Measurements from ENCODE around the gene PTX4.
"Not testable (repeated sequence)": the region's sequence is repeated elsewhere in the genome, so short reads cannot be mapped to it uniquely, and the experiment has no call there.

The PTX4 gene

DNA sequence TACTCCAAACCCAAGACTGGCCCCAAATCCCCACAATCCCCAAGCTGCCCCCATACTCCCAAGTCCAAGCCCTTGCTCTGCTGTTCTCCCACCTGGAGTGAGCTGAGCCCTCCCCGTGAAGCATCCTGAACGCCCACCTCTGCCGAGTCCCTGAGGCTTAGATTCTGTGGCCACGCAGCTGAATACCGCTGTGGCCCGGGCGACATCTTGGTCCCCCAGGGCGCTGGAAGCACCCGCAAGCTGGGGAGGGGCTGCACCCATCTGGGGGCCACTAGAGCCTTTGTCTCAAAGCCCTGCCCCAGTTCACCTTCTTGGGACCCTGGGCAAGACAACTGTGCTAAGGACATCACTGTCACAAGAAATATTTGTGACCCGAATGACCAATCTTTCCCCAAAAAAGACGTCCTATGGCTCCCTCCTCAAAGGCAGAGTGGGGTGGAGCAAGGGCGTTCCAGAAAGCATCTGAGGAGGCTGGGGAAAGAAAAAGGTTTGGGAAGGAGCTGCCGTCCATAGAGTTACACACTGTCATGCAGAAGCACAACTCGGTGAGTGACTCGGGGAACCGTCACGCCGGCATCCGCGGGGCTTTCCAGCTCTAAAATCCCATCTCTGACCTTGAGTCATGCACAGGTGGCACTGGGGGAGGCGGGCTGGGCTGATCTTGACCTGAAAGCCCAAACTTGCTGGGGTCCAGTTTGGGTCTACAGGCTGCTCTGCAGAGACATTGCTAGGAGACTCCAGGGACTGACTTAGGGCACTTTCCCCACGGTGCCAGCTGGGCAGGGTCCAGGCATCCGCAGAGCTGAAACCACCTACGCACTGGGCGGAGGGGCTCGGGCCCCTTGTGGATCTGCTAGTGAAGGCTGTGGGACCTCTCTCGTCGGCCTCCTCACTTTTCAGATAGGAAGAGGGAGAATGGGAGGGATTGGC, 6.6 kb downstream of the PTX4 start:
- no peak for DNase-seq (ENCODE audit: low read depth in 2 of 2)

DNA sequence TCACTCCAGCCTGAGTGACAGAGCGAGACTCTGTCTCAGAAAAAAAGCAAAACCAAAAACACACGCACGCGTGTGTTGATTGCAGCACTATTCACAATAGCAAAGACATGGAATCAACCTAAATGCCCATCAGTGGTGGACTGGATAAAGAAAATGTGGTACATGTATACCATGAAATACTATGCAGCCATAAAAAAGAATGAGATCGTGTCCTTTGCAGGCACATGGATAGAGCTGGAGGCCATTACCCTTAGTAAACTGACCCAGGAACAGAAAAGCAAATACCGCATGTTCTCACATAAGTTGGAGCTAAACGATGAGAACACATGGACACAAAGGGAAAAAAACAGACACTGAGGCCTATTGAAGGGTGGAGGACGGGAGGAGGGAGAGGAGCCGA, 9.8 kb downstream of the PTX4 start:
- not testable (repeated sequence) for DNase-seq (ENCODE audit: low read depth in 2 of 2)

DNA sequence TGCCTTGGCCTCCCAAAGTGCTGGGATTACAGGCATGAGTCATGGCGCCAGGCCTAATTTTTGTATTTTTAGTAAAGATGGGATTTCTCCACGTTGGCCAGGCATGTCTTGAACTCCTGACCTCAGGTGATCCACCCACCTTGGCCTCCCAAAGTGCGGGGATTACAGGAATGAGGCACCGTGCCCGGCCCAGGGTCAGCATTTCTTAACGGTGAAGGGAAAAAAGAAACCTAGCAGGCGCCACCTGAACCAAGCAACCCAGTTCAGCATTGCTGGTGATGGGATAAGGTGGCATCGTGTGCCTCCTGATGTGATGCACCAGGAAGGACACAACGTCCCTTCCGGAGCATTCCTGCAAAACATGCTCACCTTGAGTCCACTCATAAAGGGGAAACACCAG, 11.7 kb downstream of the PTX4 start:
- no peak for DNase-seq (ENCODE audit: low read depth in 2 of 2)

DNA sequence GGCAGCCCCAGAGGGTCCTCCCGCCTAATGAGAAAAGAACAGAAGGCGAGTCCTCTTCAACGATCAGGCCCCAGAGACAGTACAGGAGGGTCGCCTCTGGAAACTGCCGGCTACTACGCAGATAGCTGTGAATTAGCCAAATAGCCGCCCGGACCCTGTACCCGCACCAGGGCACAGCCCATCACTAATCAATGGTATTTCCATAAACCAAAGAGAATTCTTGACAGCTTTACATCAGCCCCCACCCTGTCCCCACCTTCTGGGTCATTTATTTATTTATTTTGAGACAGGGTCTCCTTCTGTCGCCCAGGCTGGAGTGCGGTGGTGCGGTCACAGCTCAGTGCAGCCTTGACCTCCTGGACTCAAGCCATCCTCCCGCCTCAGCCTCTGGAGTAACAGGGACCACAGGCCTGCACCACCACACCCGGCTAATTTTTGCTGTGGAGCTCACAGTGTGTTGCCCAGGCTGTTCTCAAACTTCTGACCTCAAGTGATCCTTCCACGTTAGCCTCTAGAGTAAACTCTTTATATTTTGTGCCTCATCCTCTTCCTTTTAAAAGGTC, 13.1 kb downstream of the PTX4 start:
- DNase-seq (ENCODE audit: low read depth in 2 of 2) = no peak

DNA sequence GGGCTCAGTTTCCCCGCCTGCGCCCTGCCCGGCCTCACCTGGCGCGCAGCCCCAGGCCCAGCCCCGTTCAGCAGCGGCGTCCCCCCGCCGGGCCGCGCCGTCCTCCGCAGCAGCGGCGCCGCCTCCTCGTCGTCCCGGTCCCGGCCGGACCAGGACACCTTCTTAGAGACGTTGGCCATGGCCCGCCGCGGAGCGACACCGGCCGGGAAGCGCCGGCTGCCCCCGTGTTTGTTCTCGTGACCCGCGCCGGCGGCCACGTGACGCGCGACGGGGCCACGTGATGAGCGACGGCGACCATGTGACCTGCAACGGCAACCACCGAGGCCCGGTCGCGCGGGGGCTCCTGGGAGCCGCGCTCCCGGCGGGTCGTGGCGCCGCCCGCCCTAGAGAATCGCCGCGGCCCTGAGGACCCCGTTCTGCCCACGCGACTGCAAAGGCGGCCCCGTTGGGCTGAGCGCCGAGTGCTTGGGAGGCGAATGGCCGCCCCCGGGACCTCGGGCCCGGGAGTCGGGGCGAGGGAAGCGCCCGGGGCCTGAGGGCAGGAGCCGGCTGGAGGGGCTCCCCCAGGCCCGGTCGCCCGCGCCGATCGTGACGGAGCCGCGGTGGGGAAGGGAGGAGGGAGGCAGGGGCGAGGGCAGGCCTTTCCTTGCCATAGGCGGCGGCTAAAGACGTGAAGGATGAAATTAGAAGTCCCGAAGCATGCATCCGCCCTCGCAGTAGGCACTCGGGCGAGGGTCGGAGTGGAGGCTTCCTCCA, 13.8 kb downstream of the PTX4 start, which contains the start of gene CLCN7:
Gene CLCN7 (minus strand): TSS at position 233 of the 756 bp plus-strand sequence. CDS start 54 bp downstream, at position 179.
- peak; percentile 72 to 79 for DNase-seq (ENCODE audit: low read depth in 2 of 2)

DNA sequence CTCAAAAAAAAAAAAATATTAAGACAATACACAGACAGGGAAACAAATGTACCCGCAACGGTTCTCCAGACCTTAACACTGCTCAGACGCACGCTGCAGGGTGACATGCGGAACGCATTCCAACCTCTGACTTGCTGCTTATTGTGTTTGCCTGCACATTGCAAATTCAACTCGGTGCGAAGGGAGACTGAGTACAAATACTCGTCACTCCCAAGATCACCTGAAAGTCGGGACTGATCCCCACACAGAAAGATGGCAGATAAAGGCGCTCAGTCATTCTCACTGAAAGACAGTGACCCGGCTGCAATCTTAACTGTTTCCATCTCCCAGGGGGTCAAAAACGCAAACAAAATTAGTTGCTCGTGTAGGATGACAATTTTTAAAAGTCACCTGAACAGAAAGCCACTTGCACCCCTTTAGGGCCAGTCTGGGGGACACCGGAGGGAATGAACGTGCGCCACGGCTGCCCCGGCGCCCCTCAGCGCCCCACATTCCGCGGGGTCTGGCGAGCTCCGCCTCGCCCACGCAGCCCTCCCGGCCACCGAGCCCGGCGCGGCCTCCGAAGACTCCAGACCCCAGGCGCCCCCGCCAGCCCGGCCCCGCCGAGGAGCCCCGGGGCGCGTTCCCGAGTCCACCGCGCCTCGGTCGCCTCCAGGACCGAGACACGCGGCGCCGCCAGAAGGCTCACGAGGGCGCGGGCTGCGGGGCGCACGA, 14.5 kb downstream of the PTX4 start:
- no peak for DNase-seq (ENCODE audit: low read depth in 2 of 2)

DNA sequence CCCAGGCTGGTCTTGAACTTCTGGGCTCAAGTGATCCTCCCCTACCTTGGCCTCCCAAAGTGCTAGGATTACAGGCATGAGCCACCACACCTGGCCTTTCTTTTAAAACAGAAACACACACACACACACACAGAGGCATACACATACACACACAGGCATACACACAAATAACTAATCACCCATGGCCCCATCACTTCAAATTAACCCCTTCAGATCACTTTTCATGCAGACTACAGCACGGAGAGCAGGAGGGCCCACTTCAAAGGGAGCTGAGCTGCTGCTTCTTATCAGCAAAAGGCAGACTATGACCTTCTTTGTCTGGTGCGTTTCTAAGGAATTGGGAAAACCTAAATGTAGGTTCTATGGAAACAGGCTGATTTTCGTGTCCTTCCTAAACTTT, 15.8 kb downstream of the PTX4 start:
- no peak for DNase-seq (ENCODE audit: low read depth in 2 of 2)

DNA sequence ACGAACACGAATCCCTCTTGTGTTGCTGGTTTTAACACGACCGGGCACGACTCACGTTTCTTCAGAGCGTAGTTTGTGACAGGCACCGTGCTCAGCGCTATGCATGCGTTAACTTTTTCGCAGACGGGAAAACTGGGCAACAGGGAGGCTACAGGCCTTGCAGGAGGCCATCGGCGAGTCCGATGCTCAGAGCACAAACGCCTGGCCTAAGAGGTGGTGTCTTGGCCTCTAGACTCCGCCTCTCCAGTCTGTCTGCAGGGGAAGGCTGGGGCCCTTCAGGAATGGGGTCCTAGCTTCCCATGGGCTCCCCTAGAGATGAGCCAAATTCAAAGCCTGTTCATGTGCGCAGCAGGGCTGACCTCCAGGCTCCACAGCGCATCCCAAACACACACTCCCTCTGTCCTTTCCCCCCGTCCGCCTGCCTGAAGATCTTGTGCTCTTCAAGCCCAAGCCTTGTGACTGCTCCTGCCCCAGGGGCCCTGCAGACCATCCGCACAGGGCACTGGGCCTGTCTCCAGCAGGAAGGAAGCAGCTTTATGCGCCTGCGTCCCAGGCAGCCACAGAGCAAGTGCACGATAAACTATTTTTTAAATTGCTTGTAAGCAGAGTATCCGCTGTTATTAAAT, 17.1 kb downstream of the PTX4 start:
- no peak for DNase-seq (ENCODE audit: low read depth in 2 of 2)

DNA sequence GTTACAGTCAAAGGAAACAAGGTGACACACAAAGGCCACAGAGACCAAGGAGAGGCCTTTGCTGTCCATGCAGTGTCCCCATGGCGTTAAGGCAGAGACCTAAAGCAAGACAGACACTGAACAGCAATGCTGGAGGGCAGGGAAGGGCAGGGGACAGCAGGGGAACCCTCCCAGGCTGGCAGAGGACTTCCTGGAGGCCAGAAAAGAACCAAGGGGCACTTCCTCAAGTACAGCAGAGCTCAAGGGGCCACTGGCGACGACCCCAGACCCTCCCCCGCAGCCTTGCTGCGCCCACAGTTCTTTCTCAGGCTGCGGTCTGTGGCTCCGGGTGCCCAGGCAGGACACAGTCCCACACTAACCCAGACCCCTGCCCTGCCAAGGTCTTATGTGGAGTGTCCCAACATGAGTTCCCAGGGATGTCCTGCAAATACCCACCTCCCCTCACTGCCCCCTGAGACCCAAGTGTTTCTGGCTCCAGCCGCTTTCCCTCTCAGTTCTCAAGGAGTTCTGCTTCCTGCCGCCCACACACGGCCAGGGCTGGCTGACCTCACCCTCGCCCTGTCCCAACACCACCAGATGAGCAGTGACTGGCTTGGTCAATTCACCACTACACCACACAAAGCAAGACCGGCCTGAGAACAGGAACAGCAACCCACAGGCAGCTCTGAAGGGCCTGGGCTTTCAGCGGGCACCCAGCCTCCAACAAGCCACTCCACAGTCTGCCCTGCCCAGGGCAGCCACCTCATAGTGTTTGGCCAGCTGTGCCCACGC, 18.1 kb downstream of the PTX4 start:
- no peak for DNase-seq (ENCODE audit: low read depth in 2 of 2)

DNA sequence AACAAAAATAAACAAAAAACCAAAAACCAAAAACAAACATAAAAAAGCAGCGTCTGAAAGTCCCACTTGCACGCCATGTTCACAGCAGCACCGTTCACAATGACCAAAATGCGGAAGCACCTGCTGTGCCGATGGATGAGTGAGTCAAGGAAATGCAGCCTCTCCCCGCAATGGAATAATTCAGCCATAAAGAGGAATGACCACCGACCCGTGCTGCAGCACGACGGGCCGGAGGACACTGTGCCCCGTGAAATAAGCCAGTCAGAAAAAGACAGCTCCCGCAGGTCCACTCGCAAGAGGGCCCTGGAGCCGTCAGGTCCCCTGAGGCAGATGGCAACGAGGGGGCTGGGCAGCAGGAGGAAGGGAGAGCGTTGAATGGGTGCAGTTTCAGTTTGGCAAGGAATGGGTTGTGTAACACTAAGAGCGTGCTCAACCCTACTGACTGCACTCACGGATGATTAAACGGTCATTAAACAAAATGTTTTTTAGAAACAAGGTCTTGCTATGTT, 19.0 kb downstream of the PTX4 start:
- DNase-seq (ENCODE audit: low read depth in 2 of 2) = no peak

DNA sequence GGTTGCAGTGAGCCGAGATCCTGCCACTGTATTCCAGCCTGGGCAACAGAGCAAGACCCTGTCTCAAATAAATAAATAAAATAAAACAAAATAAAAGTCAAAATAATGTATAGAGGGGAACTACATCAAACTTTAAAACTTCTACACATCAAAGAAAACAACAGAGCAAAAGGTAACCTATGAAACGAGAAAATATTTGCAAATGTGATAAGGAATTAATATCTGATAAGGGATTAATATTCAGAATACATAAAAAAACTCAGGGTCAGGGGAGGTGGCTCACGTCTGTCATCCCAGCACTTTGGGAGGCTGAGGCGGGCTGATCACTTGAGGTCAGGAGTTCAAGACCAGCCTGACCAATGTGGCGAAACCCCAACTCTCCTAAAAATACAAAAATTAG, 19.6 kb downstream of the PTX4 start:
- DNase-seq (ENCODE audit: low read depth in 2 of 2) = not testable (repeated sequence)

DNA sequence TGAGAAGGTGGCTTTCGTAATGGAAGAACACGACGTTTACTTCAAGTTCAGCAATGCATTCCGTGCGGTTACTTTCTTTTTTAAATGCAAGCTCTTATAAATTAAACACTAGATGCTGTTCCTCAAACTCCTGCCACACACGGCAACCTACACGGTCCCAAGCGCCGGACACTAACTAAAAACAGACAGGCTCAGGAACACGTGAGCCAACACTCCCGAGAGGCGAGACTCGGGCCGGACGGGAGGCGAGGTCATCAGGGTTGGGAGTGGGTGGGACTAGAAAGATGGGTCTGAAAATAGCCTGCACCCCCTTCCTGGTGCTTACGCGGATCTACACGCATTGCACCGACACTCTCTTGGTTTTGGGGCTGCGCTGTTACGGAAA, 20.3 kb downstream of the PTX4 start:
- DNase-seq (ENCODE audit: low read depth in 2 of 2) = no peak

DNA sequence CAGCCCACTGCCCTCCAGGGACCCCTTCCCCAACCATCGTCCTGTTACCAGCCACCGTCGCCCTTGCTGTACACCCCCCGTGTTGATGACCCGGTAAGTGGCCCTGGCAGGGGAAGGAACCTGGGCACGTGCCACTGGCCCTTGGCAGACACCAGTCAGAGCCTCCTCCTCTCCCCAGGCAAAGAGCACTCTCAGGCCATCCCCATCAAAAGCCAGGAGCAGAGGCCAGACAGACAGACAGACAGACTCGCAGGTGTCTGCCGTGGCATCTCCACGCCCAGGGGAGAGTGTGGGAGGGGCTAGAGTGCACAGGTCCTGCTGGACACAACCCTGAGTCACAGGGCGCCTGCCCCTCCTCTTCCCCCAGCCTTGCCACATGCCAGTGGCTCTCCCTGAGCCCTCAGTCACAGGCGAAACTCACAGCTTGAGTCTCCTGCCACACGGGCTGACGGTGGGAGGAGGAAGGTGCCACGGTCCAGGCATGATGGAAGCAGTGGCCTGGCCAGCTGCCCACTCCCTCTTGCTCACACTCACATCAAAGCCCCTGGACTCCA, 21.7 kb downstream of the PTX4 start:
- no peak for DNase-seq (ENCODE audit: low read depth in 2 of 2)

DNA sequence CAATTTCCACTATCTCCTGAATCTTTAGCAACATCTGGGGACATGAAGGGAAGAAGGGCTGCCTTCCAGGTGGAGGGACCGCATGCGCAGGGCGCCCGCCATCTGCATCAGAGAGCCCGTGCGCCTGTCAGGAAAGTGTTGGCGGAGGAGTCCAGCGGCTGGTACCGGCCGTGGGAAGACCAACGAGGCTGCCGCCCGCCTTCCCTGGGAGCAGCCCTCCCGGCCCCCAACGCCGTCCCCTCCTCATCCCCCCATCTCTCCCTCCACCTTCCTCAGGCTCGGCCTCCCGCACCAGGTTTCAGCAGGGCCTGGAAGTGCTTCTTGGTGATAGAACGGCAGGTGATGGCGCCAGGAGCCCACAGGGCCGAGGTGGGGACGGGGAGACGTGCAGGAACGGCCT, 22.7 kb downstream of the PTX4 start:
- DNase-seq (ENCODE audit: low read depth in 2 of 2) = no peak

DNA sequence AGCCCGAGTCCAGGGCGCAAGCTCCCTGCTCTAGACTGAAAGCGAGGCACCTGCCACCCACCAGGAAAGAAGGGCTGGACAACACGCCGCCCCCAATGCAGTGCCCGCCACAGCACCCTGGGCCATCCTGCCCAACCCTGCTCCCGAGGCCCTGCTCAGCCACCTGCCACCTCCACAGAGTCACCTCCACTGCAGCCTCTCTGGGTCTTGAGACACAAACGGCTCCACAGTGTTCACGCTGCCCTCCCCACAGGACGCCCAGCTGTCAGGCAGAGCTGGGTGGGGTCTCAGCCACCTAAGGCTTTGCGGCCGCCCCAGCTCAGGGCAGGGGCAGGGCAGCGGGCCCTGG, 23.2 kb downstream of the PTX4 start:
- no peak for DNase-seq (ENCODE audit: low read depth in 2 of 2)

DNA sequence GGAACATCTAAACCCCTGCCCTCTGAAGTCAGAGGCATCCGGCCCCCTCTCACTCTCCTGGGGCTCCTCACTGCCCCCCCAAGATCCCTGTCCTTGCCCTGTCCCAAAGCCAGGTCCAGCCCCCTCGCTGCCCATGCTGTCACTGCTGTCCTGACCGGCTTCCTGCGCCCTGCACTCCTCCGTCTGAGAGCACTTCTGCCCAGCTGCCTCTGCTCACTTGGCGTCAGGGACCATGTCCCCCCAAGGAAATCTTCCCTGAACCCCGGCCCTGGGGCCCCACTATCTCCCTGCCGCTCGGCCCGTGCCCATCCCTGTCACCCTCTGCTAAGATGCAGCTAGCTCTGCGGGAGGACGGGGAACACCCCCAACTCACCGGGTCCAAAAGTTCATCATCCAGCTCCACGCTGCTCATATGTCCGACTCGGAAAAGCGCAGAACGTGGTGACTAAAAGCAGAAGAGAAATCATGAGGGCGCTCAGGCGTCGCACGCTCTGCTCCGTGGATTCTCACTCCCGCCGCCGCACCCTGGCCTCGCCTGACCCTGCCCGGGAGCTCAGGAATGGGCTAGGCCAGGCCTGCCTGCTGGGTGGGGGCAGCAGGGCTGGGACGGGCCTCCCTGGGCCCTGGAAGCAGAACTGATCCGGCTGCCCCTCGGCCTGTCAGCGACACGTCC, 23.7 kb downstream of the PTX4 start:
- no peak for DNase-seq (ENCODE audit: low read depth in 2 of 2)

DNA sequence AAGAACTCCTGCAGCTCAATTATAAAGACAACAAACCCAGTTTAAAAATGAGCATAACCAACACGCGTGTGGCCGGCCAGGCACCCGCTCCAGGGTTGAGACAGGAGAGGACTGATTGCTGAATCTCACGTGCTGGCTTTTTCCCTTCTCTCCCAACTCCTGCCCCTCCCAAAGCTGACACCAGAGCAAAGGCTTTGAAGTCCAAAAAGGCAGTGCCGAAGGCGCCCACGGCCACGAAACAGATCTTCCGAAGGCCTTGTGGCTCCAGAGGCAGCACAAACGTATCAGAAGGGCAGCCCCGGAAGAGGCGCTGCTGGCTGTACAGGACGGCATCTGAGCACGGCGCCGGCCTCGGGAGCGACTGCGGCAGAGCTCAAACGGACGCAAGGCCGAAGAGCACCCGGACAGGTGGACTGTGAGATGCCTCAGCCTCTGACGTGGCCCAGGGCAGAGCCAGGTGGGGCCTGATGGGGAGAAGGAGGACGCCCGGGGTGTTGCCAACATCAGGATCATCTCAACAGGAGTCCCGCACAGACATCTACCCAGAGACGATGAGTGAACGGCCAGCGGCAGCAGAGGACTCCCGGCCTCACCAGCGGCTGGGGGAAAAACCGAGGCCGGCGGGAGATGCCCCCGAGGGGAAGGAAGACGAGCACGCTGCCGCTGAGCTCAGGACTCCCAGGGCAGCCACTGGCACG, 24.4 kb downstream of the PTX4 start:
- no peak for DNase-seq (ENCODE audit: low read depth in 2 of 2)

DNA sequence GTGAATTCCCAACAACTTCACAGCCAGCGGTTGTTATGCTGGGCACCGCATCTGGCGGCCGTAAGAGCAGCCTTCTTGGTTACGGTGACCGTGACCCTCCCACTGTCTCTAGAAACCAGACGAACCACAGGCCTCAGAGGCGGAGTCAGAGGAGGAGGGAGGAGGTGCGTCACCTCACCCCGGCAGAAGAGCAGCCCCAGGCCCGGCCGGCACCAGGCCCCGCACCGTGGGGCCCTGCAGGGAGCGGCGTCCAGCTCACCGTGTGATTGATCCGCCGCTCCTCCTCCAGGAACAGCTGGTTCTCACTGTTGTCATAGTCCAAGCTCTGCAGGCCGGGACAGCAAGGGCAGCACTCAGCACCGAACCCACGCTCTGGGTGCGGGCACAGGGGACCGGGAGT, 27.6 kb downstream of the PTX4 start:
- no peak for DNase-seq (ENCODE audit: low read depth in 2 of 2)

DNA sequence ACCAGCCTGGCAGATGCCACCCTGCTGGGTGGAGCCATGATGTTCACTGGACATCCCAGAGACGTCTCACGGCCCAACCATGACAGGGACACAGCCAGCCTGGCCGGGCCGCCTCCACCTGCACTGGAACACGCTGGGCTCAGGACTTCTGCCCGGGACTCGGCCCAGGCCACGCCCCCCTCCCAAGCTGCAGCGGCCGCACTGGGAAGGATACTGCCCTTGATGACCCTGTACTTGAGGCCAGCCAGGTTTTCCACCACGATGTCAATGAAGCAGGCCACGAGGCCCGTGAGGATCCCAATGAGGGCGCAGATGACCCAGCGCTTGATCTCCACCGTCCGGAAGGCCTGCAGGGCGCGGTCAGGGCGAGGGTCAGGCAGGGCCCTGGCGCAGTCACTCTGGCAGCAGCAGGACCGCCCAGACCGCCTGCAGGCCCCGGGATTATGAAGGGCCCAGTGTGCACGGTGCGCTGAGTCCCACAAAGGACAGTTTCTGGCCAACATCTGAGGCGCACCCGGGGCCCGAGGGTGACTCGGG, 28.1 kb downstream of the PTX4 start:
- no peak for DNase-seq (ENCODE audit: low read depth in 2 of 2)

All from stimulated activated CD8-positive, alpha-beta memory T cell treated with anti-CD3 and anti-CD28 coated beads, Interleukin-15, amount 100 ng/mL, for 4 hours (primary cell).